Keratinocyte (primary cell): ENCODE results near the gene MELTF.

Experiments used
- CTCF ChIP-seq, 3 experiments: IDR thresholded peaks in 1 of 3; conservative IDR thresholded peaks in 1 of 3; optimal IDR thresholded peaks in 1 of 3; 2 replicates in 2 of 3; 3 replicates in 1 of 3; pipeline versions ENCODE3 to v1.5.1; 2011; ENCODE audit warnings: low read length in 3 of 3, mild to moderate bottlenecking in 3 of 3, moderate library complexity in 2 of 3, control low read depth in 1 of 3, inconsistent platforms in 1 of 3; ENCODE audit not compliant: insufficient read depth in 2 of 3; ENCODE audit errors: extremely low read depth in 1 of 3
- EZH2 ChIP-seq: IDR thresholded peaks from one replicate; pipeline ENCODE4 v1.6.1; 2012; ENCODE audit warnings: inconsistent platforms, mild to moderate bottlenecking, low read length, moderate library complexity

- no peak for TF ChIP-seq CTCF (optimal IDR thresholded peaks at IDR 0.05 in 1 of 3, IDR thresholded peaks at IDR 0.05 in 1 of 3, conservative IDR thresholded peaks at IDR 0.05 in 1 of 3; ENCODE audit: extremely low read depth in 1 of 3, insufficient read depth in 2 of 3, low read length in 3 of 3)
- no peak for TF ChIP-seq EZH2
Observed at GRCh38 chr3:197024881-197025735, 4.5 kb downstream of the MELTF start.
